ENCODE data around the gene HENMT1.
"Not testable (repeated sequence)": the region's sequence is repeated elsewhere in the genome, so short reads cannot be mapped to it uniquely, and the experiment has no call there.

- TF ChIP-seq CTCF (IDR thresholded peaks at IDR 0.05); POLR2A (IDR thresholded peaks at IDR 0.05); POLR2AphosphoS5 (IDR thresholded peaks at IDR 0.05); EP300 (IDR thresholded peaks at IDR 0.05; ENCODE audit: low read depth): not testable (repeated sequence)
Observed at GRCh38 chr1:108702109-108702508, 41.2 kb upstream of the HENMT1 start.

Data from transverse colon (tissue), 4 donors.